Measurements from ENCODE around the gene POMGNT2.

GRCh38 chr3:43082457-43082856 is 23.4 kb downstream of the POMGNT2 start:
- TF ChIP-seq POLR2AphosphoS5 (IDR thresholded peaks at IDR 0.05; ENCODE audit: low read depth) (no peak), CTCF (IDR thresholded peaks at IDR 0.05; ENCODE audit: insufficient read depth, low read length) (no peak)
